Body of pancreas (tissue), 4 donors: ENCODE measurements around the gene EXOC3.

Source experiments
- CTCF ChIP-seq, 7 experiments: fragments of 450-650 bp in 4 of 7; fragments of 200-600 bp in 3 of 7; sonication (generic) in 3 of 7; IDR thresholded peaks; one replicate each; pipeline ENCODE4 v1.5.1; 2016 to 2019; ENCODE audit warnings: antibody characterized with exemption in 7 of 7
- POLR2A ChIP-seq, 3 donors: fragments of 450-650 bp; IDR thresholded peaks; one replicate each; pipeline ENCODE4 v1.6.1; 2016; ENCODE audit warnings: antibody characterized with exemption in 3 of 3, mild to moderate bottlenecking in 2 of 3

GRCh38 chr5:484556-484955 is 41.6 kb downstream of the EXOC3 start:
- TF ChIP-seq CTCF (IDR thresholded peaks at IDR 0.05) (no peak), POLR2A (IDR thresholded peaks at IDR 0.05) (no peak)
